ENCODE data around the gene ADGRE3. TPM values are rescaled to one million over a fixed set of nuclear protein-coding genes. Genes with fewer than 3 reads are reported as not detected.
"Not testable (repeated sequence)": the region's sequence is repeated elsewhere in the genome, so short reads cannot be mapped to it uniquely, and the experiment has no call there.

Gene ADGRE3
- total RNA-seq, 1 experiment from 2014 or later = not detected

DNA sequence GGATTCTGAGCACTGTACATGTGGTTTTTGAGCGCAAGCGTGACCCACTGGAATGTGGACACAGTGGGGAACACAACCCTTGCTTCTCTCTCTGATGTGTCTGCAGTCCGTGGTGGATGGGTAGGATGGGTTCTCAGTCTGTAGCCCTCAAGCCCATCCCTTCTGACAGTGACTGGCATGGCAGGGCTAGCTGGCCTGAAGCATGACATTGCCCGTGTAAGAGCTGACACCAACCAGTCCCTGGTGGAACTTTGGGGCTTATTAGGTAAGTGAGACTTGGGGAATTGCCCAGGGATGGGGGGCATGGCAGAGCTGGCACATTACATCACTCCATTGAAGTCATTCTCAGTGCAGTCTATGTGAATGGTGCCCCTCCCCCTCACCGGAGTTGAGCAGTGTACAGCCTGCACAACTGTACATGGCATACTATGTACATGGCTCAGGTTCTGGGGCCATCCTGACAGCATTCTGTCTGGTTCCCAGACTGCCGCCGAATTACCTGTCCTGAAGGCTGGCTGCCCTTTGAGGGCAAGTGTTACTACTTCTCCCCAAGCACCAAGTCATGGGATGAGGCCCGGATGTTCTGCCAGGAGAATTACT is 75.0 kb downstream of the ADGRE3 start:
- H3K27ac ChIP-seq = no peak overlapping the region
- H3K27me3 ChIP-seq = no peaks in the 10 kb centered on the region
- H3K9me3 ChIP-seq (replicated peaks) = peaks cover 6% of the 10 kb centered on the region
- H3K36me3 ChIP-seq = no peaks in the 10 kb centered on the region
- H3K4me1 ChIP-seq = no peaks in the 10 kb centered on the region
- DNase-seq = no peak
- no peak overlapping the region for H3K4me3 ChIP-seq

DNA sequence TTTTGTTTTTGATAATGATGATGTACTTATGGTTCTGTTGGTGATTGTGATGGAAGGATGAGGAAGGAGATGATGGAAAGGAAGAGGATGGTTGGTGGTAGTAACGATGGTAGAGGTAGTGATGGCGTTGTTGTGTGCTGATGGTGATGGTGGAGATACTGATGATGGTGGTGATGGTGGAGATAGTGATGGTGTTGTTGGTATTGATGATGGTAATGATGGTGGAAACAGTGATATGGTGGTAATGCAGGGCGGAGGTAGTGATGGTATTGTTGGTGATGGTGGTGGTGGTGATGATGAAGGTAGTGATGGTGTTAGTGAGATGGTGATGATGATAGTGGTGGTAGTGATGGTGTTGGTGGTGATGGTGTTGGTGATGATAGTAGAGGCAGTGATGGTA is 79.1 kb downstream of the ADGRE3 start:
- Histone ChIP-seq H3K4me1 (no peaks in the 10 kb centered on the region), H3K36me3 (no peaks in the 10 kb centered on the region), H3K27me3 (no peaks in the 10 kb centered on the region), H3K9me3 (replicated peaks) (peaks cover 6% of the 10 kb centered on the region), H3K27ac (no peak overlapping the region), H3K4me3 (no peak overlapping the region)
- no peak for DNase-seq

DNA sequence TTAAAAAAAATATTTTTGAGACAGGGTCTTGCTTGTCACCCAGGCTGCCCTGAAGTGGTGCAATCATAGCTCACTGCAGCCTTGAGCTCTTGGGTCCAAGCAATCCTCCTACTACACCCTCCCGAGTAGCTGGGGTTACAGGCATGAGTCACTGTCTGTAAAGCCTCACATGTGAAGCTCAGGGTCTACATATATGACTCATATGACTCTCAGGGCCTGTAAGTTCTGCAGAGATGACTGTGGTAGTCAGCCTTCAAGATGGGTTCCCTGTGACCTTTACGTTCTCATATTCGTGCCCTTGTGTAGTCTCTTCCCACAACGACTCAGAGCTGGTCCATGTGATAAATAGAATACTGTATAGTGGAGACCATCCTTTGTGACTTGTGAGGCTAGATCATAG is 85.2 kb downstream of the ADGRE3 start:
- not testable (repeated sequence) for H3K27ac ChIP-seq, DNase-seq, H3K36me3 ChIP-seq

DNA sequence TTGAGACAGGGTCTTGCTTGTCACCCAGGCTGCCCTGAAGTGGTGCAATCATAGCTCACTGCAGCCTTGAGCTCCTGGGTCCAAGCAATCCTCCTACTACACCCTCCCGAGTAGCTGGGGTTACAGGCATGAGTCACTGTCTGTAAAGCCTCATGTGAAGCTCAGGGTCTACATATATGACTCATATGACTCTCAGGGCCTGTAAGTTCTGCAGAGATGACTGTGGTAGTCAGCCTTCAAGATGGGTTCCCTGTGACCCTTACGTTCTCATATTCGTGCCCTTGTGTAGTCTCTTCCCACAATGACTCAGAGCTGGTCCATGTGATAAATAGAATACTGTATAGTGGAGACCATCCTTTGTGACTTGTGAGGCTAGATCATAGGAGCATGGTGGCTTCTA is 89.5 kb downstream of the ADGRE3 start:
- H3K36me3 ChIP-seq; H3K4me3 ChIP-seq; H3K9me3 ChIP-seq (replicated peaks); H3K27me3 ChIP-seq; H3K4me1 ChIP-seq; H3K27ac ChIP-seq; DNase-seq: not testable (repeated sequence)

More for the DNA sequence above, 85.2 kb downstream of the ADGRE3 start:
- H3K4me1 ChIP-seq; H3K9me3 ChIP-seq (replicated peaks); H3K27me3 ChIP-seq; H3K4me3 ChIP-seq: not testable (repeated sequence)

DNA sequence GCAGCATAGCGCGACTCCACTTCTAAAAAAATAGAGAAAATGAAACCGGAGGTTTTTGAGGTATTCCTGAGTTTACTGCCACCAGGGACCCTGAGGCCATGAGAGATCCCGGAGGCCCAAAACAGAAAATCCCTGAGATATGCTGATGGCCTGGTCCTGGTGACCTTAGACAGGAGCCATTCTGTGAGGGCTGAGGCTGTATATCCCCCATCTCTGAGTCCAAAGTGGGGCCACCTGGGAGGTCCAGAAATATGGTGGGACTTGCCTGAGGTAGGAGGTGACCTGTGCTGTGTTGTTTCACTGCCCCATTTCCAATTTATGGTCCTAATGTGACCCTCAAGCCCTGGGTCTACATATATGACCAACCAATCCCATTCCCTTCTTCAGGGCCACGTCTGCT is 90.3 kb downstream of the ADGRE3 start:
- not testable (repeated sequence) for H3K4me1 ChIP-seq; H3K9me3 ChIP-seq (replicated peaks); H3K27me3 ChIP-seq; H3K36me3 ChIP-seq; H3K27ac ChIP-seq; DNase-seq; H3K4me3 ChIP-seq

DNA sequence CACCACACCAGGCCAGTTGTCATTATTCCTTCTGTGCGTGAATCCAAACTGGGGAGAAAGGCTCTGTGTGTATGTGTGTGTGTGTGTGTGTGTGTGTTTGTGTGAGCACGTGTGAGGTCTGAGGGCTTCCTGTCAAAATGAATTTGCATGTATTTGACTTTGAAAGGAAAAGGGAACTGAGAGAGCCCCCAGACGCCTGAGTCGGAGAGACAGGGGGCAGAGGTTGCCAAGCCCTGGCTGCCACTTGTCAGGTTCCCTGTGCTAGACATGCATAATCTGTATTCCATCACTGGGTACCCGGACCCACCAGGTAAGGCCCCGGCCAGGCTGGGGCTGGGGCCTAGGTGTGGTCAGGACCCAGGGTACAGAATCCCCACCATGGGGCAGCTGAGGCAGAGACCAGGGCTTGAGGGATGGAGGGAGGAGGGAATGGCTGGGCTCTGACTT is 91.7 kb downstream of the ADGRE3 start, which contains the start of gene CLEC17A:
TSS of gene CLEC17A (plus strand) at position 191 of the 447 bp plus-strand sequence. CDS start at position 268, 77 bp downstream.
- Histone ChIP-seq H3K36me3 (no peaks in the 10 kb centered on the region), H3K4me3 (no peak within 1 kb of the TSS), H3K9me3 (replicated peaks) (no peaks in the 10 kb centered on the region), H3K4me1 (no peaks in the 10 kb centered on the region), H3K27me3 (no peaks in the 10 kb centered on the region), H3K27ac (no peak within 1 kb of the TSS)
- DNase-seq = no peak

DNA sequence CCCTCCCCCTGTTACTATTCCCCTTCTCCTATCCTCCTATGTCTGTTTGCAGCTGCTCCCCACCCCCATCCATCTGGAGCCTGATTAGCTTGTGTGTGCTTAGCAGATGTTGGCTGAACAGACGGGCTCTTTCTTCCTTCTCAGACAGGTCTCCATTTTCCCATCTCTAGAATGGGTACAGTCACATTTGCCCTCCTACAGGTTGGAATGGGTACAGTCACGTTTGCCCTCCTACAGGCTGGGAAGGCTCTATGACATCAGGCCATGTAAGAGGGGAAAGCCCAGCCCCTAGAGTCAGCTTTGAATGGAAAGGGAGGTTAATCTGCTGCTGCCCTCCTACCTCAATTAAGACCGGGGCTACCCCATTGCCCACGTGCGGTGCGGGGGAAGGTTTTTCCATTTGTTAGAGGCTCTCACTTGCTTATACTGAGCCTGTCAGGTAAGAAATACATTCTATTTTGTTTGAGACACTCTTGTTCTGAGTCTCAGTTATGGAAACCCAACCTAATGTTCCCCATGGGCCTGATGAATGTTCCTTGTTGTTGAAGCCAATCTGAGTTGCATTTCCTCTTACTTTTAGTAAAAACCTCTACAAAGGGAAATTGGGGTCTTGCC is 93.9 kb downstream of the ADGRE3 start:
- Histone ChIP-seq H3K36me3 (no peaks in the 10 kb centered on the region), H3K27me3 (no peaks in the 10 kb centered on the region), H3K4me1 (no peaks in the 10 kb centered on the region), H3K9me3 (replicated peaks) (no peaks in the 10 kb centered on the region), H3K4me3 (no peak overlapping the region), H3K27ac (no peak overlapping the region)
- DNase-seq = no peak

DNA sequence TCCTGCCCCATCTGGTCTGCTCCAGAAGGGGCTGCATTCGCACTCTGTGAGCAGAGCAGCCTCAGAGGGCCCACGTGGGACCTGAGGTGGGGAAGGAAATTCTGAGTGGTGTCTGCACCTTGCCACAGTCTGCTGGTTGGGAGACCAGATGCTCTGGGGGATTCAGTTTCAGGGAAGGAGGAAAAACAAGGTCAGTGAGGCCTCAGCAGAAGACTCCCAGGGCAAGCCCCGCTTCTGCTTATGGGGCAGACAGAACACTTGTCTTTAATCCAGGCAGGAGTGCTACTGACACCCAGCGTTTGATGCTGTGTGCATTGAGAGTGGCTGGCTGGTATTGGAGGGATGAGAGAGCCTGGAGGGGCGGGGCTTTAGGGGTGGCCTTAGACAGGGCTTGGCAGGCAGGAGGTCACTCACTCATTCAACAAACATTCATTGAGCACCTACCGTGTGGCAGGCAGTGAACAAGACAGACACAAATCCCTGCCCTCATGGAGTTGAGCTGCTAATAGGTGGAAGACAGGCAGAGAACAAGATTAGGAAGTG is 96.7 kb downstream of the ADGRE3 start:
- peak in 1 of 2 experiments; percentile 41 for DNase-seq
- Histone ChIP-seq H3K4me1 (peaks cover 3% of the 10 kb centered on the region; the same call in 1 of the 2 replicates), H3K36me3 (no peaks in the 10 kb centered on the region), H3K27me3 (no peaks in the 10 kb centered on the region), H3K27ac (no peak overlapping the region), H3K9me3 (replicated peaks) (no peaks in the 10 kb centered on the region), H3K4me3 (no peak overlapping the region)

DNA sequence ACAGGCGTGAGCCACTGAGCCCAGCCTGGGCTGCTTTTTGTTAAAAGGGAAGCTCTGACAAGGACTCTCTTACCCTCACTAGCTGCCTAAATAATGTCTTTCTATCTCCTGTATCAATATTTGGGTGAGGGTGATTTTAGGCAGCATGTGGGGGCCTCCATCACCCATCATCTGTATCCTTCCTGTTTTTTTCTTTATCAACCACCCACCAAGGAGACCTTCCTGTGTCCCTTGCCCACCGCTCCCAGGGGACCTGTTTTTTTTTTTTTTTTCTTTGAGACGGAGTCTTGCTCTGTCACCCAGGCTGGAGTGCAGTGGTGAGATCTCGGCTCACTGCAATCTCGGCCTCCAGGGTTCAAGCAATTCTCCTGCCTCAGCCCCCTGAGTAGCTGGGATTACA is 97.4 kb downstream of the ADGRE3 start:
- H3K36me3 ChIP-seq = no peaks in the 10 kb centered on the region
- no peak for DNase-seq

DNA sequence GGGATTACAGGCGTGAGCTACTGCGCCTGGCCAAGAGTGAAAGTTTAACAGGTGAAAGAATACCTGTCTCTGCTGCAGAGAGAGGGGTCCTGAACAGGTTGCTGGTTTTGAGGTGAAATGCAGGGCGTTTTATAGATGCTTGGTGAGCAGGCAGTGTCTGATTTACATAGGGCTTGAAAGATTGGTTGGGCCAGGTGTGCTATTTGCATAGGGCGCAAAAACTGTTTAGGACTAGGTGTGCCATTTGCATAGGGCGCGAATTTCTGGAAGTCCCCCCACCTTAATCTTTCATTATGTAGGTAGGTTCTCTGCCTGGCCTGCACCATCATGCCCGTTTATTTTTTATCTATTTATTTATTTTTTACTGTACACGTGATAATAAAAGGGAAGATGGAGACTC is 98.3 kb downstream of the ADGRE3 start:
- Histone ChIP-seq H3K4me3 (no peak overlapping the region), H3K27ac (no peak overlapping the region), H3K27me3 (no peaks in the 10 kb centered on the region), H3K36me3 (no peaks in the 10 kb centered on the region), H3K9me3 (replicated peaks) (no peaks in the 10 kb centered on the region), H3K4me1 (peaks cover 3% of the 10 kb centered on the region; the same call in 1 of the 2 replicates)
- no peak for DNase-seq

More for the DNA sequence above, 97.4 kb downstream of the ADGRE3 start:
- Histone ChIP-seq H3K9me3 (replicated peaks) (no peaks in the 10 kb centered on the region), H3K27ac (no peak overlapping the region), H3K4me3 (no peak overlapping the region), H3K27me3 (no peaks in the 10 kb centered on the region), H3K4me1 (peaks cover 3% of the 10 kb centered on the region; the same call in 1 of the 2 replicates)

DNA sequence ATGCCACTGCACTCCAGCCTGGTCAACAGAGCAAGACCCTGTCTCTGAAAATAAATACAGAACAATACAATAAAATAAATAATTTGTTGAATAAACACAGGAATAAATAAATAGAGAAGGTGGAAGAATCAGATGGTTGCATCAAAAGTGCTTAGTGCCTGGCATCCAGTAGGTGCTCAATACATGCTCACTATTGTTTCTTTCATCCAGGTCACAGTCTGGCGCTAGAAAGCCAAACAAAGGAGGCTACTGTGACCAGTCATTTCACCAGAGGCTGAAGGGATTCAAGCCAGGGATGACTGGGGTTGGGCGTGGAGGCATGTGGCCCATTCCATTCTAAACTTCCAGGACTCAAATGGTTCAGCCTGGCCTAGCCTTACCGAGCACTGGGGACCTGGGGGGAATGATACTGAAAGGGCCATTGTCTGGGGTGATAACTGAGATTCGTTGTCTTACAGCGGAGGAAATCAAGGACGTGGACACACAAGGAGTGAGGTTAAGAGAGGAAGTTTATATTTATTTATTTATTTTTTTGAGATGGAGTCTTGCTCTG is 99.1 kb downstream of the ADGRE3 start:
- no peaks in the 10 kb centered on the region for H3K27me3 ChIP-seq
- no peak overlapping the region for H3K27ac ChIP-seq
- peak in 1 of 2 experiments; percentile 24 for DNase-seq

DNA sequence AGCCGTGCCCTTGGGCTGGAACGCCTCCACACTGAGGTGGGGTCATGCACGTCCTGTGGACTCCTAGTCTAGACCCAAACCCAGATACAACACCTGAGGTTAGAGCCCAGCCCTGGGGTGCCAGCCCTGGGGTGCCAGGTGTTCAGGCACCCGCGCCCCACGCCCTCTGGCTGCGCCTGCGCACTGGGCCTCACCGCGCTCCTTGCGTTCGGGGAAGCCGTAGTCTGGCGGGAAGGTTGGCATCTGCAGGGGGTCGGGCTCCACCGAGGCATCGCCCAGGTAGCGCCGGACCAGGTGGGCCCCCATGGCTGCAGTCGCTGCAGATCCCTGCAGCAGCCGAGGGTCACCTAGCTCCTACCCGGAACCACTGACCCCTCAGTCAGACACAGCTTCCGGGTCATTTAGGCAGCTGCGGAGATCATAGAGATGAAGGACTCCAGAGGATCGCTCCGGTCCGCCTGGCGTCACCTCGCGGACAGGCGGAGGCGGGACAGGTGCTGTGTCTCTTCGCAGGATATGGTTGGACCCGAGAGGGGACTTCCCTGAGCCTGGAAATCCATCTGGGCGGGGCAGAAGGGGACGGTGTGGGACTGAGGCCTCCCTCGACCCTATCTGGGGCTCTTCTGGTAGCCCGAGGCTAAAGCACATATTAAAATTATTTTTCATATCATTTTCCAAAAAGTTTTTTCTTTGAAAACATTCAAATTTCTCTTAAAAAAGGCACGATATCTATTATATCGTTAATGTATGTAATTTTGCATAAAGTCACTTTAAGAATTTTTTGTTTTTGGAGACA is 102.8 kb downstream of the ADGRE3 start, which contains the start of gene NDUFB7:
TSS of gene NDUFB7 (minus strand) at position 372 of the 796 bp plus-strand sequence. CDS start at position 306, 66 bp downstream.
- H3K27me3 ChIP-seq = no peaks in the 10 kb centered on the region
- no peaks in the 10 kb centered on the region for H3K9me3 ChIP-seq (replicated peaks)
- H3K4me1 ChIP-seq = peaks cover 6% of the 10 kb centered on the region; the same call in 1 of the 2 replicates
- peak; percentile 97 to 98 for DNase-seq
- H3K4me3 ChIP-seq = peak within 1 kb of the TSS; percentile 98
- peak within 1 kb of the TSS; percentile 65 for H3K27ac ChIP-seq
- peaks cover 3% of the 10 kb centered on the region; the same call in 1 of the 2 replicates for H3K36me3 ChIP-seq

More for the DNA sequence above, 99.1 kb downstream of the ADGRE3 start:
- Histone ChIP-seq H3K9me3 (replicated peaks) (no peaks in the 10 kb centered on the region), H3K4me3 (no peak overlapping the region), H3K4me1 (peaks cover 6% of the 10 kb centered on the region; the same call in 1 of the 2 replicates), H3K36me3 (no peaks in the 10 kb centered on the region)

DNA sequence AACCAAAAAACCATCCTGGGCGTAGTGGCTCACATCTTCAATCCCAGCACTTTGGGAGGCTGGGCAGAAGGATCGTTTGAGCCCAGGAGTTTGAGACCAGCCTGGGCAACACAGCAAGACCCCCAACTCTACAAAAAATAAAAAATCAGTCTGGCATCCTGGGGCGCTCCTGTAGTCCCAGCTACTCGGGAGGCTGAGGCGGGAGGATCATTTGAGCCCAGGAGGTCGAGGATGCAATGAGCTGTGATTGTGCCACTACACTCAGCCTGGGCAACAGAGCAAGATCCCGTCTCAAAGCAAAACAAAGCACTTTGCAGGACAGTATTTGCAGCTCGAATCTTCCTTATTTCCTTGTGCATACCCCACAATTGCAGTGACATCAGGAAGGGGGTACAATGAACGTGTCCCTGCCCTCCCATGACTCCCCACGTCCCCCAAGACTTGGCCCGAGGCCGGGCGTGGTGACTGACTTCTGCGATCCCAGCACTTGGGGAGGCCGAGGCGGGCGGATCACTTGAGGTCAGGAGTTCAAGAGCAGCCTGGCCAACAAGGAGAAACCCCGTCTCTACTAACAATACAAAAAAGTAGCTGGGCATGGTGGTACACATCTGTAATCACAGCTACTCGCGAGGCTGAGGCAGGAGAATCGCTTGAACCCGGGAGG is 103.6 kb downstream of the ADGRE3 start:
- H3K36me3 ChIP-seq = peaks cover 6% of the 10 kb centered on the region
- no peaks in the 10 kb centered on the region for H3K9me3 ChIP-seq (replicated peaks)
- H3K4me1 ChIP-seq = peaks cover 6% of the 10 kb centered on the region; the same call in 1 of the 2 replicates
- peak overlapping the region; percentile 98 for H3K4me3 ChIP-seq
- peak in 1 of 2 experiments; percentile 8 for DNase-seq
- H3K27ac ChIP-seq = peak overlapping the region; percentile 65; the same call in 1 of the 2 replicates
- no peaks in the 10 kb centered on the region for H3K27me3 ChIP-seq
